Activated CD4-positive, alpha-beta T cell treated with anti-CD3 and anti-CD28 coated beads for 36 hours (primary cell): Measurements from ENCODE around the gene RTL1. TPM values are rescaled to one million over a fixed set of nuclear protein-coding genes. Genes with fewer than 3 reads are reported as not detected.

Source experiments
- microRNA-seq: library from miRNA; unstranded; fragments of <30 nt; microRNA quantifications from one replicate; pipeline ENCODE4 v1.2.0, GENCODE V29; 2021; ENCODE audit warnings: borderline replicate concordance
- total RNA-seq, 2 experiments: library from RNA; stranded (reverse); gene quantifications; one replicate each; pipeline ENCODE4 v1.2.3, GENCODE V29; 2021

Gene RTL1
- total RNA-seq, 2 experiments from 2014 or later, result not detected

Small RNAs within 50 kb of the gene (microRNA-seq; reads per million reads assigned to microRNA genes)
- gene MIR127 (1.8 reads per million), gene MIR136 (1.1 reads per million), gene MIR337 (not detected), gene MIR370 (not detected), gene MIR431 (not detected), gene MIR432 (not detected), gene MIR433 (not detected), gene MIR493 (not detected), gene MIR665 (not detected)

Other genes with a start within 250 kb of the RTL1 start
- gene DLK1, start 176.8 kb downstream of the RTL1 start, total RNA-seq, result not detected
- gene MEG3, start 77.6 kb downstream of the RTL1 start, total RNA-seq, result not detected